ENCODE measurements around the gene PDIA6. TPM values are rescaled to one million over a fixed set of nuclear protein-coding genes. Genes with fewer than 3 reads are reported as not detected.

Gene PDIA6
- total and polyA plus RNA-seq, 2 donors (not counting 3 experiments of a cell fraction or from before 2014, with no cell fraction given): 335 to 424 TPM

- no peak overlapping the region for H3K9ac ChIP-seq (replicated peaks; ENCODE audit: extremely low read depth, insufficient read depth, low read length)
- intact Hi-C loops (cut with micrococcal nuclease): no loop called here
- no peak for DNase-seq (ENCODE audit: low read depth, low spot score)
Measured at GRCh38 chr2:10750610-10751009, 62.0 kb downstream of the PDIA6 start.

More at GRCh38 chr2:10750610-10751009, 62.0 kb downstream of the PDIA6 start:
- no peak for TF ChIP-seq MAX (IDR thresholded peaks at IDR 0.05; ENCODE audit: insufficient read depth, insufficient read length)
- no peak for TF ChIP-seq FOS (IDR thresholded peaks at IDR 0.05; ENCODE audit: borderline replicate concordance, insufficient read depth, low read length)
- no peak for TF ChIP-seq JUN (IDR thresholded peaks at IDR 0.05; ENCODE audit: borderline replicate concordance, insufficient read depth, insufficient read length, low read depth)
- no peak for TF ChIP-seq GATA2 (IDR thresholded peaks at IDR 0.05; ENCODE audit: insufficient read depth, insufficient read length, low read depth, low read length)
- no peak for TF ChIP-seq CTCF (IDR thresholded peaks at IDR 0.05; ENCODE audit: extremely low read depth in 1 of 2, insufficient read depth in 1 of 2, low read depth in 1 of 2, low read length in 2 of 2)
- TF ChIP-seq POLR2A (IDR thresholded peaks at IDR 0.05; ENCODE audit: low read depth, low read length): no peak
- no peak for TF ChIP-seq EZH2 (IDR thresholded peaks at IDR 0.05; ENCODE audit: borderline replicate concordance, low read depth, low read length, severe bottlenecking)
- TF ChIP-seq POLR2AphosphoS5 (IDR thresholded peaks at IDR 0.05; ENCODE audit: insufficient read depth, low read depth, low read length): no peak
- TF ChIP-seq MYC (IDR thresholded peaks at IDR 0.05; ENCODE audit: low read depth, low read length): no peak
- no peak for FAIRE-seq
- Histone ChIP-seq H3K27me3 (ENCODE audit: control insufficient read depth in 2 of 2, insufficient read depth in 2 of 2, low read length in 2 of 2) (peaks cover 0 to 2% of the 10 kb centered on the region in 2 experiments), H3K36me3 (ENCODE audit: control insufficient read depth in 2 of 2, extremely low read depth in 1 of 2, insufficient read depth in 2 of 2, low read length in 2 of 2) (no peaks in the 10 kb centered on the region), H3K4me2 (ENCODE audit: insufficient read depth, low read length) (no peak overlapping the region), H3K4me3 (replicated peaks in 1 of 3; ENCODE audit: insufficient read depth in 1 of 3, low read depth in 1 of 3, low read length in 3 of 3) (no peak overlapping the region), H3K9me3 (replicated peaks; ENCODE audit: control insufficient read depth, insufficient read depth, low read length) (no peaks in the 10 kb centered on the region), H2AFZ (ENCODE audit: low read depth, low read length) (no peak overlapping the region), H3K4me1 (ENCODE audit: control insufficient read depth, extremely low read depth, insufficient read depth, low read length) (no peaks in the 10 kb centered on the region), H3K79me2 (ENCODE audit: control insufficient read depth, insufficient read depth, low read length) (no peaks in the 10 kb centered on the region), H3K27ac (ENCODE audit: insufficient read depth, low read depth, low read length) (no peak overlapping the region), H4K20me1 (replicated peaks; ENCODE audit: control insufficient read depth, extremely low read depth, insufficient read depth, low read length) (no peaks in the 10 kb centered on the region), H3K9me1 (replicated peaks; ENCODE audit: control insufficient read depth, extremely low read depth, insufficient read depth, low read length) (no peaks in the 10 kb centered on the region)
- no TSS peak for BruUV-seq (replicated peaks)
- dilution Hi-C loops (cut with MboI; ENCODE audit: extremely low pct_ligation_motif_present, low sequenced_read_pairs): no loop called here
- POLR2A ChIA-PET: interaction anchor here (0.7 kb wide), 1 partner anchor 18 kb away, joined by 3 read pairs; no protein-coding TSS in a partner anchor
- CTCF ChIA-PET: no interaction called here

Data from endothelial cell of umbilical vein (primary cell).